Ascending aorta (tissue), 2 donors: Measurements from ENCODE around the gene AADACL4. TPM values are rescaled to one million over a fixed set of nuclear protein-coding genes. Genes with fewer than 3 reads are reported as not detected.

Experiments
- DNase-seq, 2 donors: peaks; one replicate each; pipeline ENCODE4 v3.0.0-alpha.2; 2019; ENCODE audit warnings: low spot score in 2 of 2
- H3K27ac ChIP-seq, 2 donors: fragments of 200-600 bp; sonication (generic); one replicate each; pipeline ENCODE4 v1.5.1; 2016 to 2017; ENCODE audit warnings: mild to moderate bottlenecking in 1 of 2
- H3K27me3 ChIP-seq: fragments of 200-600 bp; sonication (generic); one replicate; pipeline ENCODE4 v1.5.1; 2017
- H3K36me3 ChIP-seq, 2 donors: fragments of 200-600 bp; sonication (generic); one replicate each; pipeline ENCODE4 v1.5.1; 2016
- H3K4me1 ChIP-seq, 2 donors: fragments of 200-600 bp; sonication (generic); one replicate each; pipeline ENCODE4 v1.5.1; 2016 to 2017; ENCODE audit warnings: mild to moderate bottlenecking in 1 of 2
- H3K4me3 ChIP-seq, 2 donors: fragments of 200-600 bp; sonication (generic); one replicate each; pipeline ENCODE4 v1.5.1; 2016 to 2017; ENCODE audit warnings: mild to moderate bottlenecking in 1 of 2
- H3K9me3 ChIP-seq, 2 donors: fragments of 200-600 bp; sonication (generic); one replicate each; pipeline ENCODE4 v1.5.1; 2016
- intact Hi-C: fragments of 100-400 bp; cut with DNase I; formaldehyde crosslinking; loops from one replicate; pipeline ENCODE4 v1.15.1; 2023
- total RNA-seq: library from RNA; depleted of rRNA; stranded (reverse); fragments of >200 nt; gene quantifications from one replicate; pipeline ENCODE4 v1.1.0, GENCODE V29; 2016
- TF ChIP-seq, protein P1 (sequence below), 3 experiments: fragments of 200-600 bp in 2 of 3; fragments of 450-650 bp in 1 of 3; sonication (generic) in 2 of 3; IDR thresholded peaks; one replicate each; pipeline ENCODE4 v1.5.1; 2016 to 2019; ENCODE audit warnings: antibody characterized with exemption in 3 of 3, mild to moderate bottlenecking in 1 of 3, moderate library complexity in 1 of 3

The AADACL4 gene
- total RNA-seq, 1 donor from 2014 or later = not detected

DNA sequence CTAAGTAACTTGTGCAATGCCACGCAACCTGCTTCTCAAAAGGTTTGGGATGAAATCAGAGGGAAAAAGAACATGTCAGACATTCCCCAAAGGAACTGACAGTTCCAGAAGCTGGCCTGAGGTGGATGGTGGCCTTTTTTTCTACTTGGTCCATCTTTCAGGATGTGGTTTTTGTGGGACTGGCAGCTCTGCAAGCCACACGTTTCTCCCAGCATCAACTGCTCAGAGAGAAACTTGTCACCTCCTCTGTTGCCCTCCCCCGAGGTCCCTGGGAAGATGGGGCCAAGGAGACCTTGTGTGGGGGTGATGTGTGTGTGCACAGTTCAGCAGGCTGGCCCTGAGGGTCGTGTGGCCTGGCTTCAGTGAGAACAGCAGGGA lies 23.4 kb upstream of the AADACL4 start:
- Histone ChIP-seq H3K4me1 (peaks cover 11 to 37% of the 10 kb centered on the region in 2 donors), H3K36me3 (no peaks in the 10 kb centered on the region), H3K4me3 (peak overlapping the region in 1 of 2 donors; percentile 83), H3K27ac (peak overlapping the region; percentile 95 to 96), H3K9me3 (no peaks in the 10 kb centered on the region), H3K27me3 (no peaks in the 10 kb centered on the region)
- TF ChIP-seq, protein P1, sequence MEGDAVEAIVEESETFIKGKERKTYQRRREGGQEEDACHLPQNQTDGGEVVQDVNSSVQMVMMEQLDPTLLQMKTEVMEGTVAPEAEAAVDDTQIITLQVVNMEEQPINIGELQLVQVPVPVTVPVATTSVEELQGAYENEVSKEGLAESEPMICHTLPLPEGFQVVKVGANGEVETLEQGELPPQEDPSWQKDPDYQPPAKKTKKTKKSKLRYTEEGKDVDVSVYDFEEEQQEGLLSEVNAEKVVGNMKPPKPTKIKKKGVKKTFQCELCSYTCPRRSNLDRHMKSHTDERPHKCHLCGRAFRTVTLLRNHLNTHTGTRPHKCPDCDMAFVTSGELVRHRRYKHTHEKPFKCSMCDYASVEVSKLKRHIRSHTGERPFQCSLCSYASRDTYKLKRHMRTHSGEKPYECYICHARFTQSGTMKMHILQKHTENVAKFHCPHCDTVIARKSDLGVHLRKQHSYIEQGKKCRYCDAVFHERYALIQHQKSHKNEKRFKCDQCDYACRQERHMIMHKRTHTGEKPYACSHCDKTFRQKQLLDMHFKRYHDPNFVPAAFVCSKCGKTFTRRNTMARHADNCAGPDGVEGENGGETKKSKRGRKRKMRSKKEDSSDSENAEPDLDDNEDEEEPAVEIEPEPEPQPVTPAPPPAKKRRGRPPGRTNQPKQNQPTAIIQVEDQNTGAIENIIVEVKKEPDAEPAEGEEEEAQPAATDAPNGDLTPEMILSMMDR (IDR thresholded peaks at IDR 0.05) = no peak
- intact Hi-C loops = loop anchor here (1.0 to 5.0 kb wide), 3 partner anchors 213 to 343 kb away; no protein-coding TSS in a partner anchor
- no peak for DNase-seq

DNA sequence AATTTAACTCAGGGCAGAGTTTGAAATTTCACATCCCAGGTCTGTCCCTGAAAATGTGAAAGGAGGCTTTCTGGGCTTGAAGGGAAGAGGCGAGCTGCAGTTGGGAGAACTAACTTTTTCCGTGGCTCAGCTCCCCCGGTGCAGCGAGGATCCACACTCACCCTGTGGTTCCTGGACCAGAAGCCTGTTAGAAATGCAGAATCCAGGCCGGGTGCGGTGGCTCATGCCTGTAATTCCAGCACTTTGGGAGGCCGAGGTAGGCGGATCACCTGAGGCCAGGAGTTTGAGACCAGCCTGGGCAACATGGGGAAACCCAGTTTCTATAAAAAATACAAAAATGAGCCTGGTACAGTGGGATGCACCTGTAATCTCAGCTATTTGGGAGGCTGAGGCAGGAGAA lies 23.0 kb upstream of the AADACL4 start:
- DNase-seq = no peak
- Histone ChIP-seq H3K4me3 (peak overlapping the region in 1 of 2 donors; percentile 83), H3K36me3 (no peaks in the 10 kb centered on the region), H3K9me3 (no peaks in the 10 kb centered on the region), H3K4me1 (peaks cover 11 to 37% of the 10 kb centered on the region in 2 donors), H3K27ac (peak overlapping the region; percentile 95 to 96), H3K27me3 (no peaks in the 10 kb centered on the region)
- TF ChIP-seq, protein P1 (IDR thresholded peaks at IDR 0.05) = no peak
- intact Hi-C loops = loop anchor here (1.0 to 5.0 kb wide), 3 partner anchors 214 to 344 kb away; no protein-coding TSS in a partner anchor

DNA sequence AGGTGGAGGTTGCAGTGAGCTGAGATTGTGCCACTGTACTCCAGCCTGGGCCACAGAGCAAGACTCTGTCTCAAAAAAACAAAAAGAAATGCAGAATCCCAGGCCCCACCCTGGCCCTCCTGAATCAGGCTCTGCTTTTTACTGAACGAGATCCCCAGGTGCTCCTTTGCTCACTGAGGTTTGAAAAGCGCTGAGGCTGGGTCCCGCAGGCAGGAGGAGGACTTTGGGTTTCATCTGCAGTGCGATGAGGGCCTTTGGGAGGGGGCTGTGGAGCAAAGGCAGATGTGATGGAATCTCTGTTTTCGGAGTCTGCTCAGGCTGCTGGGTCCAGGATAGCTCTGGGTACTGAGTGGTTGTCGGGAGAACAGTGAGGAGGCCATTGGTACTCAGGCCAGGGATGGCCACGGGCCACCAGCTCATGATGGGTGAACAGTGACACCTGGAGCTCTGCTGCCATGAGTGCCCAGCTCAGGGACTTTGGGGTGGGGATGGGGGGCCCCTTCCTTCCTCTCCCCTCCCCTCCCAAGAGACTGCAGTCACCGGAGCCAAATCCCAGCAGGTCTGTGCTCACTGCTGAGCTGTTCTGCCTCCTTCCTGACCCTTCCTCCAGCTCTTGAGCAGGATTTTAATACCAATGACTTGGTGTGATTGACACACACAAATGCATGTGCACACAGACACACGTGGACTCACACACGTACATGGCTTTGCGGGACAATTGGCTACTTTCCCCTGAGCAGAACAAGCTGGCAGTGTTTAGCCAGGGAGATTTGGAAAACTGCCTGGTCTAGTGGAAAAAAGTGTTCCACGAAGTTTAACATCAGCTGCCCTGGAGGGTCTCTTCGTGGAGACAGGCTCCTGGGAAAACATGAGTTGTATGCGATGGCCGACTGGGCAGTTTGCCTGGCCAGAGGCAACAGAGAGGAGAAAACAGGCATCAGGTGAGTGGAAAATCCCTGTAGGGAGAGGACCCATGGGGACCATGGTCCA lies 22.2 kb upstream of the AADACL4 start:
- no peaks in the 10 kb centered on the region for H3K36me3 ChIP-seq
- intact Hi-C loops = loop anchor here (2.0 to 5.0 kb wide), 3 partner anchors 37 to 344 kb away; no protein-coding TSS in a partner anchor
- H3K27ac ChIP-seq = peak overlapping the region; percentile 95 to 96
- DNase-seq = peak in 1 of 2 donors; percentile 71
- H3K4me3 ChIP-seq = peak overlapping the region; percentile 13 to 31
- peaks cover 11 to 37% of the 10 kb centered on the region in 2 donors for H3K4me1 ChIP-seq
- H3K9me3 ChIP-seq = no peaks in the 10 kb centered on the region
- TF ChIP-seq, protein P1 (IDR thresholded peaks at IDR 0.05) = peak in 1 of 3 experiments; percentile 10
- H3K27me3 ChIP-seq = no peaks in the 10 kb centered on the region

DNA sequence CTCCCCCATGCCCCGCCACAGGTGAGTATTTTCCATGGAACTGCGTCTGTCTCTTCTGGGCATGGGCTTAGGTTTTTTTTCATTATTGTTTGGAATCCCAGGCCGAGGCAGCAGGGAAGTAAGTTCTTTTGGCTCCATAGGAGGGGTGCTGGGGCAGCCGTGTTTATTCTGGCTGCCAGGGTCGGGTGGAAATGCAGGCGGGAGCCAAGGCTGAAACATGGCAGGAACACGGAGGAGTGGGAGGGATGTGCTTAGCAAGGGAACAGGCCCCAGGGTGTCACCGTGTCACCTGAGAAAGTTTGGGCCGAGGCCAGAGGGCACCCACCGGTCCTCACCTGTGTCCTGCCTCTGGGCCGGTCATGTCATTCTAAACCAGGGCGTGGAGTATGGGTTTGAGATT lies 21.4 kb upstream of the AADACL4 start:
- intact Hi-C loops = loop anchor here (2.0 to 5.0 kb wide), 2 partner anchors 36 to 345 kb away; no protein-coding TSS in a partner anchor
- Histone ChIP-seq H3K4me3 (peak overlapping the region; percentile 13 to 31), H3K9me3 (no peaks in the 10 kb centered on the region), H3K27me3 (no peaks in the 10 kb centered on the region), H3K27ac (peak overlapping the region; percentile 95 to 96), H3K4me1 (peaks cover 11 to 37% of the 10 kb centered on the region in 2 donors), H3K36me3 (no peaks in the 10 kb centered on the region)
- peak in 1 of 2 donors; percentile 77 for DNase-seq
- TF ChIP-seq, protein P1 (IDR thresholded peaks at IDR 0.05) = no peak

DNA sequence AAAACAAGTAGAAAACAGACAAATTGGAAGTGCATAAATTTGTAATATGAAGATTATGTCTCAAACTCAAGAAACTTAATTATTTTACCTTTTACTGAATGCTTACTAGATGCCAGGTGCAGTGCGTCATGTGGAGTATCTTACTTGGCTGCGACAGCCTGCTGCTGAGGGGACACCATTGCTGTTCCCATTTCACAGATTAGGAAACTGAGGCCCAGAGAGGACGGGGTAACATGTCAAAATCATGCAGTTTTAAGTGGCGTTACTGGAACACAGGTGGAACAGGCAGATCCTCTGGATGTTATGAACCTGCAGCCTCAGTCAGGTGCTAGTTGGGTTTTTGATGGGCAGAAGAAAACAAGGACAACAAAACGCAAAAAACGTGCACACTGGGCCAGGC lies 18.6 kb upstream of the AADACL4 start:
- Histone ChIP-seq H3K27me3 (no peaks in the 10 kb centered on the region), H3K36me3 (no peaks in the 10 kb centered on the region), H3K4me1 (peaks cover 11 to 32% of the 10 kb centered on the region in 2 donors), H3K4me3 (no peak overlapping the region), H3K9me3 (no peaks in the 10 kb centered on the region), H3K27ac (no peak overlapping the region)
- intact Hi-C loops = no loop called here
- TF ChIP-seq, protein P1 (IDR thresholded peaks at IDR 0.05) = no peak
- DNase-seq = no peak
